ENCODE measurements around the gene TAS2R50.

TAS2R50 gene

DNA sequence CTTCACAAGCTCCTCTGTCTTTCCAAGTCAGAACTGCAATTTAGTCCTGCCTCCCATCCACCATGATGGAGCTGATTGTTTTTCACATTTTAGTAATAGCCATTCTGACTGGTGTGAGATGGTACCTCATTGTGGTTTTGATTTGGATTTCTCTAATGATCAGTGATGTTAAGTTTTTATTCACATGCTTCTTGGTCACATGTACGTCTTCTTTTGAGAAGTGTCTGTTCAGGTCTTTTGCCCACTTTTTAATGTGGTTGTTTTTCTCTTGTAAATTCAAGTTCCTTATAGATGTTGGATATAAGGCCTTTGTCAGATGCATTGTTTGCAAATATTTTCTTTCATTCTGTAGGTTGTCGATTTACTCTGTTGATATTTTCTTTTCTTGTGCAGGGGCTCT, 43.5 kb downstream of the TAS2R50 start:
- no peak for DNase-seq

DNA sequence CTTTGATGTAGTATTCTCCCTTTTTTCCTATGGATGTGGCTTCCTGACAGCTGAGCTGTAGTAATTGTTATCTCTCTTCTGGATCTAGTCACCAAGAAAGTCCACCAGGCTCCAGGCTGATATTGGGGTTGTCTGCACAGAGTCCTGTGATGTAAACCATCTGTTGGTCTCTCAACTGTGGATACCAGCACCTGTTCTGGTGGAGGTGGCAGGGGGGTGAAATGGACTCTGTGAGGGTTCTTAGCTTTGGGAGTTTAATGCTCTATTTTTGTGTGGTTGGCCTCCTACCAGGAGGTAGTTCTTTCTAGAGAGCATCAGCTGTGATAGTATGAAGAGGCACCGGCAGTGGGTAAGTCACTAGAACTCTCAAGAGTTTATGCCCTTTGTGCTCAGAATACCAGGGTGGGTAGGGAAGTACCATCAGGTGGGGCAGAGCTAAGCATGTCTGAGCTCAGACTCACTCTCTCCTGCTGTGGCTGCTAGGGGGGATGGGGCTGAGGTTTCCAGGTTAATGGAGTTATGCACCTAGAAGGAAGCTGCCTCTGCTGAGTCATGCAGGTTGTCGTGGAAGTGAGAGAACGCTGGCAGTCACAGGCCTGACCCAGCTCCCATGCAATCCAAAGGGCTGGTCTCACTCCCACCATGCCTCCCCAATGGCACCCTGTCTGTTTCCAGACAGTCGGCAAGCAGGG, 44.6 kb downstream of the TAS2R50 start:
- DNase-seq = peak; percentile 14

DNA sequence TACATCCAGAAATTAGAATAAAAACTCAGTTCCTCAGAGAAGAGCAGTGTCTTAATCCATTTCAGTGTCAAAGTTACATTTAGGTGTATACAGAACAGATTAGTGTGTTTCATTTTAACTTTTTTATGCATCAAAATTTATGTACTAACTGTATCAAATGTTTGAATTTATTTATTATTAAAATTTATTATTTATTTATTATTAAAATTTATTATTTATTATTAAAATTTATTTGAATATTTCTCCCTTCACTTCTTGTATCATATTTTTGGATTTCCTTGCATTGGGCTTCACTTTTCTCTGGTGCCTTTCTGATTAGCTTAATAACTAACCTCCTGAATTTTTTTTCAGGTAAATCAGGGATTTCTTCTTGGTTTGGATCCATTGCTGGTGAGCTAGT, 45.3 kb downstream of the TAS2R50 start:
- no peak for DNase-seq

DNA sequence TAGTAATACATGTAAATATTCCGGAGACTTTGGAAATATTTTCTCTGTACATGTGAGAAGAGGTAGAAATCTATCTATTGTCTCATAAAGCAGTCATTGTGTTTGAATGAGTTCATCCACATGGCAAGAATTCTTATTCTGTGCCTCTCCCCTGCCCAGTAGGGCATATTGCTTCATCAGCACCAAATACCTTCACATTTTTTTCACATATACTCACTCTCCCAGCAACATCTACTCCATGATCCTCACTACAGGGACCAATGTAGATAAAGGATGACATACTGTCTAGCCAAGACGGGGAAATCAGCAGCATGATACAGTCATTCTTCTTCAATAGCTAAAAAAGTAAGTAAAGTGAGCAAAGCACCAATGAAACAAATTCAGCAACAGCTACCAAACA, 46.3 kb downstream of the TAS2R50 start:
- DNase-seq = no peak

DNA sequence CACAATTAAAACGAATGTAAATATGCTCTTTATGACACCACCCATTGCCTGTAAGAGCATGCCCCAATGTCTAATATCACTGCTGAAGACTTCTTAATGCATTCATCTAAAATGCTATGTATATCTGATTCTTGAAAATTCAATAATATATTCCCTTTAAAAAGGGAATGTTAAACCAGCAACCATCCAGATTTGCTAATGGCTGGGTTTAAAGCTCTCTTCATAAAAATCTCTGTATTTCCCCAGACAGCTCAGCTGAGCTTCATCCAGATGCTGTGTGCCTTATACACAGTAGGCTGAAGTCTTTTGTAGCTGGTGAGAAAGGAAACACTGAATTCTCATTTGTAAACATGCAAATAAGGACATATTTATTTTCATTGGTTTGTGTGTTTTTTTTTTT, 47.5 kb downstream of the TAS2R50 start, which contains the start of gene TAS2R14:
Gene TAS2R14 (minus strand): TSS at position 101 of the 400 bp plus-strand sequence. CDS start 56 bp downstream, at position 45.
- no peak for DNase-seq

DNA sequence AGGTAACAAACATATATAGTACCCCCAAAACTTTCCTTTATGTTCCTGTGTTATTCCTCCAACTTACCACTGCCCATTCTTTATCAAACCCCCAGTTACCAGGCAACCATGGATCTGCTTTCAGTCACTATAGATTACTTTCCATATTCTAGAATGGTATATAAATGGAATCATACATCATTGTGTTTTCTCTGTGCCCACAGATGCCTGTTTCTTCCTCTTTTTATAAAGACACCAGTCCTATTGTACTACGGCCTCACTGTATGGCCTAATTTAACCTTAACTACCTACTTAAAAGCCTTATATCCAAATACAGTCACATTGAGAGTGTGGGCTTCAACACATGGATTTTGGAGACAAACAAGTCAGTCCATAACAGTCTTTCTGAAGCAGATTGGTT, 50.2 kb downstream of the TAS2R50 start:
- DNase-seq = no peak
